Suprapubic skin (tissue), 4 donors: ENCODE results near the gene ARHGEF39.

Experiments used
- CTCF ChIP-seq, 2 donors: fragments of 200-600 bp in 1 of 2; fragments of 450-650 bp in 1 of 2; sonication (generic) in 1 of 2; IDR thresholded peaks; one replicate each; pipeline ENCODE4 v1.5.1; 2016 to 2019; ENCODE audit warnings: antibody characterized with exemption in 2 of 2, mild to moderate bottlenecking in 1 of 2, moderate library complexity in 1 of 2
- EP300 ChIP-seq: sonication (generic); formaldehyde crosslinking; IDR thresholded peaks from one replicate; pipeline ENCODE4 v1.6.1; 2017; ENCODE audit warnings: antibody characterized with exemption
- POLR2A ChIP-seq, 2 donors: fragments of 450-650 bp; IDR thresholded peaks; one replicate each; pipeline ENCODE4 v1.6.1; 2017; ENCODE audit warnings: antibody characterized with exemption in 2 of 2, mild to moderate bottlenecking in 2 of 2, moderate library complexity in 2 of 2
- POLR2AphosphoS5 ChIP-seq, 3 donors: sonication (generic); formaldehyde crosslinking; IDR thresholded peaks; one replicate each; pipeline ENCODE4 v1.6.1; 2017; ENCODE audit warnings: antibody characterized with exemption in 3 of 3

- TF ChIP-seq CTCF (IDR thresholded peaks at IDR 0.05) (no peak), POLR2A (IDR thresholded peaks at IDR 0.05) (no peak), EP300 (no peak), POLR2AphosphoS5 (IDR thresholded peaks at IDR 0.05) (no peak)
Measured at GRCh38 chr9:35664531-35665470, at the start of gene ARHGEF39.
